Thyroid gland (tissue), 4 donors: ENCODE results near the gene HRH3.

Source experiments
- CTCF ChIP-seq, 6 experiments: fragments of 200-600 bp in 3 of 6; fragments of 450-650 bp in 3 of 6; sonication (generic) in 3 of 6; IDR thresholded peaks; one replicate each; pipeline ENCODE4 v1.5.1; 2016 to 2019; ENCODE audit warnings: antibody characterized with exemption in 6 of 6, mild to moderate bottlenecking in 2 of 6, inconsistent platforms in 1 of 6, moderate library complexity in 1 of 6
- POLR2A ChIP-seq, 2 donors: fragments of 450-650 bp; IDR thresholded peaks; one replicate each; pipeline ENCODE4 v1.6.1; 2017; ENCODE audit warnings: antibody characterized with exemption in 2 of 2, mild to moderate bottlenecking in 2 of 2, moderate library complexity in 1 of 2

DNA sequence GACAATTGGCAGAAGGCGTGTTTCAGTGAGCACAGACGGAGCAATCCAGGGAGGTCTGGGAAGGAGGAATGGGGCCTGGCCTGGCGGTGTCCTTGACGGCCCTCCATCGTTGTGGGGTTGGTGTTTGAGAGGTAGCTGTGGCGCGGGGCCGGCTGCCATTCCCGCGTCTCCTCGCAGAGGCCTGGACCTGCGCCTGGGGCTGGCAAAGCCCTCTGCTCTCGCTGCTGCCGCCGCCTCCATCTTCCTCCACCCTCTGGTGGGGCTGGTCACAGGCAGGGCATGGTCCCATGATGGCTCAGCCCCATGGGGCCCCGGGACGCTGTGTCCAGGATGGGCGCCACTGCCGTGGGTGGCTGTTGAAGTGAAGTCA lies 25.8 kb upstream of the HRH3 start:
- TF ChIP-seq CTCF (IDR thresholded peaks at IDR 0.05) (no peak), POLR2A (IDR thresholded peaks at IDR 0.05) (no peak)
